PC-3 (cell line): Measurements from ENCODE around the gene TMEM184B. TPM values are rescaled to one million over a fixed set of nuclear protein-coding genes. Genes with fewer than 3 reads are reported as not detected.

Experiments used
- ATAC-seq: fragments of 200-7000 bp; cut with Tn5 transposase; 2 replicates; pipeline ENCODE4 v1.9.1; 2020; ENCODE audit warnings: mild to moderate bottlenecking, moderate library complexity
- BruUV-seq: library from RNA; stranded (reverse); fragments of 400-500 nt; replicated peaks from 2 replicates; lab custom pipeline; 2021; lab: Mats Ljungman, UMichigan
- CTCF ChIA-PET: fragments of 300-600 bp; sonication (Branson Sonifier 250); formaldehyde crosslinking; loops from one replicate; lab custom pipeline; 2022; ENCODE audit warnings: antibody characterized with exemption; lab: Charles Lee
- POLR2A ChIA-PET: fragments of 300-600 bp; sonication (Branson Sonifier 250); formaldehyde crosslinking; loops from one replicate; lab custom pipeline; 2022; ENCODE audit warnings: antibody characterized with exemption; ENCODE audit not compliant: unreplicated experiment; lab: Charles Lee
- DNase-seq: peaks from one replicate; pipeline ENCODE4 v3.0.0-alpha.2; 2015
- H2AFZ ChIP-seq: fragments of 300-600 bp; sonication (generic); 2 replicates; pipeline ENCODE4 v1.6.0; 2016; ENCODE audit warnings: antibody characterized with exemption, low read length
- H3F3A ChIP-seq: fragments of 300-600 bp; sonication (generic); one replicate; pipeline ENCODE4 v1.6.0; 2017; ENCODE audit warnings: antibody characterized with exemption, low read length, control low read depth, mild to moderate bottlenecking; ENCODE audit not compliant: unreplicated experiment
- H3K27ac ChIP-seq: fragments of 300-600 bp; sonication (generic); 2 replicates; pipeline ENCODE4 v1.5.1; 2016; ENCODE audit warnings: mild to moderate bottlenecking, low read length
- H3K27me3 ChIP-seq: fragments of 300-600 bp; sonication (generic); 2 replicates; pipeline ENCODE4 v1.6.1; 2016; ENCODE audit warnings: low read length, mixed read lengths
- H3K36me3 ChIP-seq: fragments of 300-600 bp; sonication (generic); 2 replicates; pipeline ENCODE4 v1.6.1; 2016; ENCODE audit warnings: low read depth, mixed run types, low read length, mixed read lengths
- H3K4me1 ChIP-seq: fragments of 300-600 bp; sonication (generic); 2 replicates; pipeline ENCODE4 v1.5.1; 2016; ENCODE audit warnings: low read length; ENCODE audit not compliant: insufficient read depth
- H3K4me2 ChIP-seq: fragments of 300-600 bp; sonication (generic); 2 replicates; pipeline ENCODE4 v1.6.0; 2016; ENCODE audit warnings: low read length
- H3K4me3 ChIP-seq: fragments of 300-600 bp; sonication (generic); 2 replicates; pipeline ENCODE4 v1.5.1; 2016; ENCODE audit warnings: mild to moderate bottlenecking, low read length, mixed read lengths
- H3K79me2 ChIP-seq: fragments of 300-600 bp; sonication (generic); 2 replicates; pipeline ENCODE4 v1.6.1; 2017; ENCODE audit warnings: low read length, mixed read lengths
- H3K9ac ChIP-seq: fragments of 300-600 bp; sonication (generic); 2 replicates; pipeline ENCODE4 v1.6.0; 2016; ENCODE audit warnings: mild to moderate bottlenecking, low read length
- H3K9me2 ChIP-seq: fragments of 300-600 bp; sonication (generic); replicated peaks from 2 replicates; pipeline ENCODE4 v1.6.1; 2016; ENCODE audit warnings: mixed run types, low read length, mixed read lengths
- H3K9me3 ChIP-seq: fragments of 300-600 bp; sonication (generic); 2 replicates; pipeline ENCODE4 v1.6.1; 2016; ENCODE audit warnings: low read length, mixed read lengths
- H4K20me1 ChIP-seq: fragments of 300-600 bp; sonication (generic); 2 replicates; pipeline ENCODE4 v1.6.1; 2016; ENCODE audit warnings: low read length, mixed read lengths
- CTCF ChIP-seq: fragments of 300-600 bp; sonication (generic); conservative IDR thresholded peaks from 2 replicates; pipeline ENCODE4 v1.5.1; 2017; ENCODE audit warnings: antibody characterized with exemption, low read depth, mild to moderate bottlenecking, low read length
- EZH2 ChIP-seq: fragments of 300-600 bp; sonication (generic); IDR thresholded peaks from one replicate; pipeline ENCODE4 v1.6.1; 2017; ENCODE audit warnings: antibody characterized with exemption, mild to moderate bottlenecking, low read length; ENCODE audit not compliant: unreplicated experiment
- EZH2phosphoT487 ChIP-seq: fragments of 300-600 bp; sonication (generic); IDR thresholded peaks from 2 replicates; pipeline ENCODE4 v1.6.1; 2018; ENCODE audit warnings: mild to moderate bottlenecking, antibody characterized with exemption, low read length, borderline replicate concordance
- intact Hi-C: fragments of 100-400 bp; cut with micrococcal nuclease; formaldehyde crosslinking; loops from 2 replicates; pipeline ENCODE4 v1.9.0; 2023
- total RNA-seq: library from RNA; depleted of rRNA; stranded (reverse); fragments of >200 nt; gene quantifications from 2 replicates; pipeline ENCODE4 v1.2.3, GENCODE V29; 2014

Gene TMEM184B
- total RNA-seq, 1 experiment from 2014 or later, result 37.5 TPM

GRCh38 chr22:38296372-38296771, 23.6 kb upstream of the TMEM184B start:
- CTCF ChIA-PET, result no interaction called here
- intact Hi-C loops, result no loop called here
- H3K4me1 ChIP-seq, result peaks cover 35% of the 10 kb centered on the region

GRCh38 chr22:38295863-38296262, 23.1 kb upstream of the TMEM184B start:
- Histone ChIP-seq H3K4me1 (peaks cover 32% of the 10 kb centered on the region), H3K9ac (no peak overlapping the region)
- CTCF ChIA-PET, result no interaction called here

More at GRCh38 chr22:38296372-38296771, 23.6 kb upstream of the TMEM184B start:
- Histone ChIP-seq H3K79me2 (peaks cover 12% of the 10 kb centered on the region; the same call in 1 of the 2 replicates), H3F3A (peaks cover 3% of the 10 kb centered on the region), H4K20me1 (no peaks in the 10 kb centered on the region), H3K27me3 (no peaks in the 10 kb centered on the region), H3K9ac (no peak overlapping the region), H3K4me2 (no peak overlapping the region), H2AFZ (no peak overlapping the region), H3K9me3 (no peaks in the 10 kb centered on the region), H3K36me3 (peaks cover 58% of the 10 kb centered on the region), H3K27ac (peak overlapping the region; percentile 14), H3K9me2 (no peaks in the 10 kb centered on the region), H3K4me3 (no peak overlapping the region)
- POLR2A ChIA-PET, result no interaction called here
- TF ChIP-seq EZH2 (no peak), CTCF (no peak), EZH2phosphoT487 (no peak)
- ATAC-seq, result no peak
- BruUV-seq, result no TSS peak
- DNase-seq, result no peak

More at GRCh38 chr22:38295863-38296262, 23.1 kb upstream of the TMEM184B start:
- TF ChIP-seq EZH2phosphoT487 (no peak), EZH2 (no peak), CTCF (no peak)
- no peak overlapping the region for H3K4me3 ChIP-seq
- H3K4me2 ChIP-seq, result no peak overlapping the region
- H3K36me3 ChIP-seq, result peaks cover 54% of the 10 kb centered on the region
- POLR2A ChIA-PET, result interaction anchor here (0.7 kb wide), 1 partner anchor 103 kb away, joined by 4 read pairs; no protein-coding TSS in a partner anchor
- no peak overlapping the region for H2AFZ ChIP-seq
- H3K27me3 ChIP-seq, result no peaks in the 10 kb centered on the region
- H3K9me2 ChIP-seq, result no peaks in the 10 kb centered on the region
- peak overlapping the region; percentile 14 for H3K27ac ChIP-seq
- H3K9me3 ChIP-seq, result no peaks in the 10 kb centered on the region
- no TSS peak for BruUV-seq
- no peak for ATAC-seq
- intact Hi-C loops, result no loop called here
- no peaks in the 10 kb centered on the region for H4K20me1 ChIP-seq
- H3F3A ChIP-seq, result peaks cover 3% of the 10 kb centered on the region
- DNase-seq, result no peak
- H3K79me2 ChIP-seq, result peaks cover 12% of the 10 kb centered on the region; the same call in 1 of the 2 replicates
